HUES48 (cell line): Measurements from ENCODE around the gene CGREF1.

Source experiments
- H3K27ac ChIP-seq: one replicate; pipeline ENCODE4 v1.7.0; 2013; ENCODE audit warnings: low read depth, low read length, inconsistent platforms
- H3K27me3 ChIP-seq: 2 replicates; pipeline ENCODE4 v1.6.1; 2013; ENCODE audit warnings: mild to moderate bottlenecking, low read length; ENCODE audit not compliant: control insufficient read depth, insufficient read depth
- H3K36me3 ChIP-seq: 2 replicates; pipeline ENCODE4 v1.6.1; 2013; ENCODE audit warnings: low read length; ENCODE audit not compliant: control insufficient read depth, insufficient read depth
- H3K4me1 ChIP-seq: 2 replicates; pipeline ENCODE4 v1.6.1; 2013; ENCODE audit warnings: mild to moderate bottlenecking, low read length; ENCODE audit not compliant: control insufficient read depth, insufficient read depth
- H3K4me3 ChIP-seq: 2 replicates; pipeline ENCODE4 v1.5.1; 2013; ENCODE audit warnings: mild to moderate bottlenecking, low read depth, low read length
- H3K9ac ChIP-seq: 2 replicates; pipeline ENCODE4 v1.6.1; 2013; ENCODE audit warnings: mild to moderate bottlenecking, low read depth, low read length, moderate library complexity
- H3K9me3 ChIP-seq: 2 replicates; pipeline ENCODE4 v1.6.1; 2013; ENCODE audit warnings: low read length; ENCODE audit not compliant: control insufficient read depth, insufficient read depth

Gene CGREF1

GRCh38 chr2:27054721-27055120, 64.2 kb downstream of the CGREF1 start:
- Histone ChIP-seq H3K27me3 (no peaks in the 10 kb centered on the region), H3K27ac (no peak overlapping the region), H3K36me3 (peaks cover 62% of the 10 kb centered on the region), H3K4me1 (no peaks in the 10 kb centered on the region), H3K9me3 (no peaks in the 10 kb centered on the region), H3K9ac (no peak overlapping the region), H3K4me3 (no peak overlapping the region)

- H3K4me3 ChIP-seq: no peak overlapping the region
- H3K9me3 ChIP-seq: no peaks in the 10 kb centered on the region
- peaks cover 4% of the 10 kb centered on the region; the same call in 1 of the 2 replicates for H3K4me1 ChIP-seq
- H3K27ac ChIP-seq: no peak overlapping the region
- no peaks in the 10 kb centered on the region for H3K27me3 ChIP-seq
- peaks cover 53% of the 10 kb centered on the region for H3K36me3 ChIP-seq
- H3K9ac ChIP-seq: no peak overlapping the region
Measured at GRCh38 chr2:27053776-27054175, 65.2 kb downstream of the CGREF1 start.

DNA sequence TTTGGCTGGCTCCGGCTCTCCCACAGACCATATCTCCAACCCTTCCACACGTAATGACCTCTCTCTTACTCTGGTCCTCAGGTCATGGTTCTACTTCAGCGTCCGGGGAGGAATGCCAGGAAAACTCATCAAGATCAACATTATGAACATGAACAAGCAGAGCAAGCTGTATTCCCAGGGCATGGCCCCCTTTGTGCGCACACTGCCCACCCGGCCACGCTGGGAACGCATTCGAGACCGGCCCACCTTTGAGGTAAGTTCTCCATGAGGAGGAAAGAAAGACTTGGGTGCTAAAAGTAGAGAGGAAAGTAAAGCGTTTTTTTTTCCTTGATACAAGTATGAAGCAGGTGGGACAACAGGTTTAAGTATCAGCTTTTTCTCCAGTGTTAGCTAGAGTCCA, 65.6 kb downstream of the CGREF1 start:
- H3K4me1 ChIP-seq: peaks cover 4% of the 10 kb centered on the region; the same call in 1 of the 2 replicates
- no peaks in the 10 kb centered on the region for H3K9me3 ChIP-seq
- no peak overlapping the region for H3K9ac ChIP-seq
- no peak overlapping the region for H3K4me3 ChIP-seq
- no peak overlapping the region for H3K27ac ChIP-seq
- H3K27me3 ChIP-seq: no peaks in the 10 kb centered on the region
- peaks cover 48% of the 10 kb centered on the region for H3K36me3 ChIP-seq

GRCh38 chr2:27051902-27052645, 66.9 kb downstream of the CGREF1 start:
- Histone ChIP-seq H3K4me1 (peaks cover 4% of the 10 kb centered on the region; the same call in 1 of the 2 replicates), H3K36me3 (peaks cover 39% of the 10 kb centered on the region), H3K27me3 (no peaks in the 10 kb centered on the region), H3K4me3 (peak overlapping the region; percentile 82), H3K9me3 (no peaks in the 10 kb centered on the region), H3K27ac (peak overlapping the region; percentile 33), H3K9ac (peak overlapping the region; percentile 45; the same call in 1 of the 2 replicates)

- H3K27me3 ChIP-seq: no peaks in the 10 kb centered on the region
- no peaks in the 10 kb centered on the region for H3K9me3 ChIP-seq
- peaks cover 32% of the 10 kb centered on the region for H3K36me3 ChIP-seq
- H3K9ac ChIP-seq: peak within 1 kb of the TSS; percentile 66
- H3K27ac ChIP-seq: peak within 1 kb of the TSS; percentile 80
- peak within 1 kb of the TSS; percentile 82 for H3K4me3 ChIP-seq
- peaks cover 4% of the 10 kb centered on the region; the same call in 1 of the 2 replicates for H3K4me1 ChIP-seq
Measured at GRCh38 chr2:27050996-27051901, 67.7 kb downstream of the CGREF1 start, which contains the start of gene AGBL5. Gene AGBL5 (plus strand): TSS chr2:27051668. CDS start chr2:27052959, 1,291 bp downstream.
